HUES64 (cell line): ENCODE data around the gene ARHGAP10.

Experiments
- H3K27ac ChIP-seq: 2 replicates; pipeline ENCODE4 v1.7.0; 2013; ENCODE audit warnings: low read depth, low read length, inconsistent platforms
- H3K27me3 ChIP-seq: 2 replicates; pipeline ENCODE4 v1.6.1; 2013; ENCODE audit warnings: mild to moderate bottlenecking, low read length; ENCODE audit not compliant: insufficient read depth
- H3K36me3 ChIP-seq: 2 replicates; pipeline ENCODE4 v1.6.1; 2013; ENCODE audit warnings: mild to moderate bottlenecking, low read length; ENCODE audit not compliant: insufficient read depth
- H3K4me1 ChIP-seq: 2 replicates; pipeline ENCODE4 v1.6.1; 2013; ENCODE audit warnings: mild to moderate bottlenecking, low read length, moderate library complexity; ENCODE audit not compliant: insufficient read depth
- H3K4me3 ChIP-seq: 2 replicates; pipeline ENCODE4 v1.5.1; 2013; ENCODE audit warnings: mild to moderate bottlenecking, low read length, moderate library complexity
- H3K9ac ChIP-seq: 2 replicates; pipeline ENCODE4 v1.6.1; 2013; ENCODE audit warnings: mild to moderate bottlenecking, low read depth, low read length
- H3K9me3 ChIP-seq: 2 replicates; pipeline ENCODE4 v1.6.1; 2013; ENCODE audit warnings: low read depth, low read length; ENCODE audit not compliant: insufficient read depth
- WGBS: fragments of 150-250, 120-280 bp; methylation state at CpG from one replicate; pipeline ENCODE4 v1.1.7; 2013; ENCODE audit warnings: missing lambda C conversion rate; 5-methylcytosine and 5-hydroxymethylcytosine counted together

The ARHGAP10 gene

DNA sequence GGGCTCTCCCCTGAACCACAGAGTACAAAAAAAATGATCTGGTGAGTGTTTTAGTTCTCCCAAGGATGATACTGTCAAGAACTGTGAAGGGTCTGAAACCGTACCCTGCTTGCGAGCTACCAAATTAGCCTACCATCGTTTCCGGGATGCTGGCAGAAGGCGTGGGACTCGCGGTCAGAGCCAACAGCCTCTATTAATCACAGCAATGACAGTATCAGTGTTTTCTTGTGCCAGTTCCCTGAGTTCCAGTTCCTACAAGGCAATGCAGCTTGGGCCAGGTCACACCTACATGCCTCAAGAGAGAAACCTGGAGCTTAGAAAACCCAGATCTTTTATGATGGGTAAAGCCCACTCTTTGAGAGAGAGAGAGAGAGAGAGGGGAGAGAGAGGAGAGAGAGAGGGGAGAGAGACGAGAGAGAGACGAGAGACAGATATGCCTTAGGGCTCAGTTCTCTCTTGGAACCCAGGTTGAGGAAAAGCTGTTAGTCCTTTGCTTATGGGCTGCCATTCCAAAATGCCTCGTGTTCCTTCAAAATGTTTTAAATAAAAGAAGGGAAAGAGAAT, 327.8 kb downstream of the ARHGAP10 start:
- Histone ChIP-seq H3K27ac (no peak overlapping the region), H3K9ac (no peak overlapping the region), H3K27me3 (no peaks in the 10 kb centered on the region), H3K36me3 (no peaks in the 10 kb centered on the region), H3K4me3 (no peak overlapping the region), H3K9me3 (no peaks in the 10 kb centered on the region), H3K4me1 (peaks cover 16% of the 10 kb centered on the region; the same call in 1 of the 2 replicates)
- WGBS = 95% methylated on average over 9 of the region's 10 CpGs

DNA sequence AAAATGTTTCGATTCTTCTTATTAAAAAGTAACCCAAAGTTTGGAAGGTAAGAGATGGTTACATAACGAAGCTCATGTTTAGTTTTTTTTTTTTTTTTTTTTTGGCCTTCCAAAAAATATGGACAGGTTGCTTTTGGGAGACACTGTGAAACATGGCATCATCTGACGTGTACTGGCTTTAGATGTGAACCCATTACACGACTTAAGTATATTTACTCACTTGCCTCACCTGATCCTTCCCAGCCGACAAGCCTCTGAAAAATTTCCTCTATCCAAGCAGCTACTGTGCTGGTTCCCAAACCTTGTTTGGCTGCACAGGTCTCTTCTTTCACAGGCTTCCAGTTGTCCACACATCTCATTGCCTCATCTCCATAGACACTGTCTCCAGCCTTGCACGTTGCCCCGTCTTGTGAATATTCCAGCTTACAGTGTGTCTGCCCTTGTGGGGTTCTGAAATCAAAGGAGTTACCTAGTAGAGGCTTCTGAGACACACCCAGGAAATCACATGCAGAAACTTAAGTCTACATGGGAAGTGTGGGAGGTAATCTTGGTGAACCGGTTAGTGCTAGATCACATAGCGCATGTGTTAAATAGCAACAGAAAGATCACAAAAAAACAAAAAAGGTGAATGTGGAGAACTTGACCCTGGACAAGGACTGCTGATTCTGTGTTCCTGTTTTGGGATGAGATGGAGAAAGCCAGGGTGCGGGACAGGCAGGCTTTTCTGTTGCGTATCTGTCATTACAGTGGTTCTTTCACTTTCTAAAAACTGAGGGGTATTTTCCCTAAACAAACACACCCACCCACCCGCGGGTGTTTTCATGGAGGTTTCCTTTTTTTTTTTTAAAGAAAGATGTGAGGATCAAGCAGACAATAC, 328.6 kb downstream of the ARHGAP10 start:
- Histone ChIP-seq H3K36me3 (no peaks in the 10 kb centered on the region; the same call in 1 of the 2 replicates), H3K27ac (no peak overlapping the region), H3K9ac (no peak overlapping the region), H3K27me3 (no peaks in the 10 kb centered on the region), H3K4me1 (peaks cover 18% of the 10 kb centered on the region; the same call in 1 of the 2 replicates), H3K4me3 (no peak overlapping the region), H3K9me3 (no peaks in the 10 kb centered on the region)
- WGBS = 89% methylated on average over 10 of the region's 13 CpGs

DNA sequence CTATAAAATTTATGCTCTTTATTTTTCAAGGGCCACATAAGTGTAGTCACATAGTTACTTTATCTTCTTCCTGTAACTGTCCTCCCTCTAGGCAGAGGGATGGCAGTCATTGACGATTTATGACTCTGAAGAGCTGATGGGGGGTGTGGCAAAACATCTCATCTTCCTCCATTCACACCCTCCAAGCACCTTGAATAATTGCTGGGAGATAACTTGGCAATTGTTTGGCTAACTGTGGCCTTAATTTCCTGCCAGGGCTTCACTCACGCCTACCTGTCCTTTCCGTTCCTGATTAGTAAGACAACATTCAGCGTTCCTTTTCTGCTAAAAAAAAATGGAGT, 329.2 kb downstream of the ARHGAP10 start:
- Histone ChIP-seq H3K4me3 (no peak overlapping the region), H3K9ac (no peak overlapping the region), H3K4me1 (peaks cover 18% of the 10 kb centered on the region; the same call in 1 of the 2 replicates), H3K36me3 (no peaks in the 10 kb centered on the region; the same call in 1 of the 2 replicates), H3K27ac (no peak overlapping the region), H3K27me3 (no peaks in the 10 kb centered on the region), H3K9me3 (no peaks in the 10 kb centered on the region)
- 77% methylated on average over 3 of the region's 4 CpGs for WGBS

DNA sequence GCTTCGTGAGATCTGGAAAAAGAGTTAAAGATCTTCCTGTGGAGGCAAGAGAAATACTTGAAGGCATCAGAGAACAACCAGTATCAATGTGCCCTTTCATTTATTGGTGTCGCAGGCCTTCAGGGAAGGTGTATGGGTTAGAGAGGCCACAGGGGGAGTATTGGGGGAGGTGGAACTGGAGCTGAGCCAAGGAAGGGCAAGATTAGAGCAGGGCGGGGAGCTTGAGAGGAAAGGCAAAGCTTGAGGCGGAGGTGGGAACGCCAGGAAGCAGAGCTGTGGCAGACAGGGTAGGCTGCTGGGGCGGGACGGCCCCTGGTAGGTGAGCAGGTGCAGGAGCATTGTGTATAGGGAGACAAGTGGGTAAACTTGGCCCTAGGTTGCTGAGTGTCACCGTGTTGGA, 329.9 kb downstream of the ARHGAP10 start:
- Histone ChIP-seq H3K27ac (no peak overlapping the region), H3K36me3 (no peaks in the 10 kb centered on the region; the same call in 1 of the 2 replicates), H3K9ac (no peak overlapping the region), H3K9me3 (no peaks in the 10 kb centered on the region), H3K27me3 (no peaks in the 10 kb centered on the region), H3K4me3 (no peak overlapping the region), H3K4me1 (peaks cover 18% of the 10 kb centered on the region; the same call in 1 of the 2 replicates)
- WGBS = 73% methylated on average over 8 of the region's 8 CpGs

DNA sequence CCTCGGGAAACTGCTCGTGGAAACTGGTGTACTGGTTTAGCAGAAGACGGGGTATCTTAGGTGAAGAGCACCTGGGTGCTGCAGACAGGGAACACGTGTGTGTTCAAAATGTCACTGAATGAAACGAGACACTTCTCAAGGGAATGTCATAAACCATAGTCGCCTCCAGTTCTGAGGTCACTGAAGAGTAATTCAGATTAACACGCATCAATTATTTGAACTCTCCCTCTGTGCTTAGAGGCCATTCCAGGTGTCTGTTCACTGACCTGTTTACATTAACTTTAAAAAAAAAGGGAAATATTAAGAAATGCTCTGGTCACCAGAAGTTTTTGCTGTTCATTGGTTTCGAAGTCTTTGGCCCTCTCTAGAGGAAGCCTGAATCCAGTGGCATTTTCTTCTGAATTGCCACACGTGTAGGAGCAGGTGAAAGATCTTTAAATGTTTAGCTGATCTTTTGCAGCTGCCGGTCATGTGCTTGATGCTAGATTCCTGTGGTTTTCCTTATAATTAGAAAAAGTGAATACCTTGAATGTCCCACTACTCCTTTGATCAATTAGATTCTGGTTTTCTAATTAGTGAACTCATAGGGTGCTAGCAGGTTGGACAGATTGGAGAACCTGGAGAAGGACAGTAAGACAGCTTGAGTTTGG, 330.5 kb downstream of the ARHGAP10 start:
- H3K9ac ChIP-seq = no peak overlapping the region
- H3K4me3 ChIP-seq = no peak overlapping the region
- H3K4me1 ChIP-seq = peaks cover 18% of the 10 kb centered on the region; the same call in 1 of the 2 replicates
- no peaks in the 10 kb centered on the region for H3K27me3 ChIP-seq
- H3K36me3 ChIP-seq = no peaks in the 10 kb centered on the region; the same call in 1 of the 2 replicates
- 97% methylated on average over 10 of the region's 10 CpGs for WGBS
- H3K9me3 ChIP-seq = no peaks in the 10 kb centered on the region
- no peak overlapping the region for H3K27ac ChIP-seq

DNA sequence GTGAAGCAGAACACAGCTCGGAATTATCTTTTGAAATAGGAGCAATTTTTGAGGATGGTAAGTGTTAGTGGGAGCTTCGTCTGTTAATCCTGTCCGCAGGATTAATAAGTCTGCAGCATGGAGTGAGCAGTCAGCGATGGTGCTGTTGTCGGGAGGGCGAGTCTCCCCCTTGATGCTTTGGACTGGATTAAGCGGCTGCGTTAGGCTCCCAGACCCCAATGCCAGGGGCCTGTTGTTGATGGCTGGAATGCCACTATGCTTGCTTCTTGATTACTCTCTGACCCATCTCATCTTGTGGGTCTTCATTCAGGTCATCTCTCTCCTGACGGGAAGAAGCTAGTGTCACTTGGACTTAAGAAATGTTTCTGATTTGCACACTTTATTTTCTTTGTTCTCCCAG, 332.6 kb downstream of the ARHGAP10 start:
- Histone ChIP-seq H3K4me3 (no peak overlapping the region), H3K9me3 (no peaks in the 10 kb centered on the region), H3K36me3 (no peaks in the 10 kb centered on the region; the same call in 1 of the 2 replicates), H3K27ac (no peak overlapping the region), H3K4me1 (peaks cover 7% of the 10 kb centered on the region; the same call in 1 of the 2 replicates), H3K27me3 (no peaks in the 10 kb centered on the region), H3K9ac (no peak overlapping the region)
- 93% methylated on average over 9 of the region's 9 CpGs for WGBS

DNA sequence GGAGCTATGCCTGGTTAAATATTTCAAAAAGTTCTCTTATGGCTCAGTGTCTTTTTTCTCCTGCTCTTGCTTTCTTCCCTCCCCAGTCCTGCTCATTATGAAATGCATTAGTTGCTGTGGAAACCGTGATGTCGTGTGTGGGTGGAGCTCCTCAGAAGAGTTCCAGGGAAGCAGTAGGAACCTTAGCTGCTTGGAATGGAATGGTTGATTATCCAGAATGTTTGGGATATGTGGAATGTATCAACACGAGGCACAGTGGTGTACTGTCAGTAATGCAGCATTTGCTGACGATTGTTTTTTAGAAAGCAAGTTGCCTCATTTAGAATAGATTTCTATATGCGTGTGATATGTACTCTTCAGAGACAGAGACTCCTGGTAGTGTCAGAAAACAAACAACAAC, 333.2 kb downstream of the ARHGAP10 start:
- Histone ChIP-seq H3K9me3 (no peaks in the 10 kb centered on the region), H3K9ac (no peak overlapping the region), H3K36me3 (no peaks in the 10 kb centered on the region; the same call in 1 of the 2 replicates), H3K27ac (no peak overlapping the region), H3K27me3 (no peaks in the 10 kb centered on the region), H3K4me1 (peaks cover 7% of the 10 kb centered on the region; the same call in 1 of the 2 replicates), H3K4me3 (no peak overlapping the region)
- 89% methylated on average over 4 of the region's 5 CpGs for WGBS

DNA sequence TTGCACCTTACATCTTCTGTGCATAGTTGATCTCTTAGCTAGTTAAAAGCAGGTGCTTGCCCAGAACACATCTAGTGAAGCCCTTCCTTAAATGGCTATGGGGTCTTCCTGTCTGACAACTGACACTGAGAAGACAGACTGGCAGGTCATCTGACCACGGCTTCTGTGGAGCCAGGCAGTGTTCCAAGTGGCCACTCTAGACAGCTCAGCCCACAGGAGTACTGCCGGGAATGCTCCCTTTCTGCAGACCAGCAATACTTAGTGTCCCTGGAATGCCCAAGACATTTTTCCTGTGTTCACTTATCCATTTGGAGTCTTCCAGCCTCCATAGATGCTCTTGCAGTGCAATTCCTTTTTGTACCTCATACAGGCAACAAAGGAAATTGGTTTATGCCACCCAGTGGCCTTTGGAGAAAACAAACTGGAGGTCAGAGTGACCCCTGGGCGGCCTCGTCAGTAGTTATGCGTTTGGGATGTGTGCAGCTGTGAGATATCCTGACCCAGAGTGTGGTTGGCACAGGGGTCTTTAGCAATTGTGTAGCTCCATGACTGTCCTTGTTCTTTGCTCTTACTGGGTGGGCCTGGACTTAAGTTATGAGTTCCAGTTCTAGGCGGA, 335.5 kb downstream of the ARHGAP10 start:
- Histone ChIP-seq H3K4me1 (0 out of 2 replicates have a peak, but pooled peaks cover 3% of the 10 kb centered on the region), H3K9ac (no peak overlapping the region), H3K36me3 (no peaks in the 10 kb centered on the region; the same call in 1 of the 2 replicates), H3K4me3 (no peak overlapping the region), H3K27me3 (no peaks in the 10 kb centered on the region), H3K9me3 (no peaks in the 10 kb centered on the region), H3K27ac (no peak overlapping the region)
- WGBS = 86% methylated on average over 6 of the region's 6 CpGs

DNA sequence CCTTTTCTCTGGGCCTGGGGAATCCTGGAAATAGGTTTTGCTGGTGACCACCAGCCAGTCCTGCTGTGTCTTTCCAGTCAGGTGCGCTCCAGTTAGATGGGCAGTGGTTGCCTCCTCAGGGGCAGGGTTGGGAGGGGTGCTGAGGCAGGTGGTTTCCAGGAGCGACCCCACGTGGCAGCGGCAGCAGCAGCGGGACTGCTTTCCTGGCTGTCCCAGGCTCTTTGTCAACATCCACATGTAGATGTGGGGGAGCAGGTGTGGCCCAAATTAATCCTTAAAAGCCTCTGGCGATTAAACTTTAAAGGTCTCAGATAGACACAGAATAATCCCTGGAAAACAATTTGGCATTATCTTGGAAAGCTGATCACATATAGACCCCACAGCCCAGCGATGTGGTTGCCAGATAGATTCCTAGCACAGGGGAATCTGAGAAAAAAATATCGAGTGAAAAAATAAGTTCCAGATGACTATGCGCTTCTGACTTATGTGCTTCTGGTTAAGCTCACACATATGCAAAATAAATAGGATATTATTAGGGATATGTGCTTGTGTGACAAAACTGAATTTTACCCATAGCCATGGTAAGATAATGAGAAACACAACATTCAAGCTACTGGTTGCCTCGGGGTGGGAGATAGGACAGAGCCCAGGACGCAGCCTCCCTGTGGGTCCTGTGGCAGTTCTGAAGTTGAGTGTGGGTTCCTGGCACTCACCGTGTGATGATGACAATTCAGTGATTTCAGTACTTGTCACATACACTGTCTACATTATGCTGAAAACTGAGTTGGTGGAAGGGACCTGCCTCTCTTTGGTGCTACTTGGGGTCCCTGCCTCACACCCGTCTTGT, 336.4 kb downstream of the ARHGAP10 start:
- Histone ChIP-seq H3K9ac (no peak overlapping the region), H3K27ac (no peak overlapping the region), H3K4me3 (no peak overlapping the region), H3K9me3 (0 out of 2 replicates have a peak, but pooled peaks cover 2% of the 10 kb centered on the region), H3K36me3 (peaks cover 3% of the 10 kb centered on the region; the same call in 1 of the 2 replicates), H3K4me1 (0 out of 2 replicates have a peak, but pooled peaks cover 3% of the 10 kb centered on the region), H3K27me3 (no peaks in the 10 kb centered on the region)
- 90% methylated on average over 13 of the region's 13 CpGs for WGBS
